GM19239 (cell line): Measurements from ENCODE around the gene NENF.
"Not testable (repeated sequence)": the region's sequence is repeated elsewhere in the genome, so short reads cannot be mapped to it uniquely, and the experiment has no call there.

Experiments used
- DNase-seq: peaks from one replicate; pipeline ENCODE4 v3.0.0; 2011; ENCODE audit warnings: low spot score; ENCODE audit not compliant: insufficient read length
- FAIRE-seq: peaks from 2 replicates; lab custom pipeline; 2011; peaks lifted over from hg19 to GRCh38; lab: Jason Lieb, UNC

NENF gene

GRCh38 chr1:212432661-212433576, at the start of gene NENF:
Gene NENF (plus strand): TSS chr1:212432920. CDS start chr1:212432944, 24 bp downstream.
- peak; percentile 96 for DNase-seq
- peak; percentile 76 for FAIRE-seq

GRCh38 chr1:212386029-212386428, 46.7 kb upstream of the NENF start:
- FAIRE-seq, result no peak
- no peak for DNase-seq

- no peak for DNase-seq
- no peak for FAIRE-seq
Measured at GRCh38 chr1:212388985-212389716, 43.6 kb upstream of the NENF start.

- not testable (repeated sequence) for DNase-seq, FAIRE-seq
Measured at GRCh38 chr1:212395678-212396437, 36.9 kb upstream of the NENF start.

- FAIRE-seq, result no peak
- no peak for DNase-seq
Measured at GRCh38 chr1:212396638-212397037, 36.1 kb upstream of the NENF start.

GRCh38 chr1:212397171-212397570, 35.5 kb upstream of the NENF start:
- no peak for FAIRE-seq

GRCh38 chr1:212401042-212401441, 31.7 kb upstream of the NENF start:
- DNase-seq (no peak), FAIRE-seq (no peak)

More at GRCh38 chr1:212397171-212397570, 35.5 kb upstream of the NENF start:
- DNase-seq, result no peak

- DNase-seq, result no peak
- FAIRE-seq, result peak; percentile 79
Measured at GRCh38 chr1:212401838-212402582, 30.7 kb upstream of the NENF start.

- FAIRE-seq (no peak), DNase-seq (no peak)
Measured at GRCh38 chr1:212402666-212403321, 29.9 kb upstream of the NENF start.

- DNase-seq (no peak), FAIRE-seq (no peak)
Measured at GRCh38 chr1:212410231-212410820, 22.4 kb upstream of the NENF start.

GRCh38 chr1:212412374-212412773, 20.3 kb upstream of the NENF start:
- DNase-seq (no peak), FAIRE-seq (no peak)

- DNase-seq (no peak), FAIRE-seq (no peak)
Measured at GRCh38 chr1:212413902-212414327, 18.8 kb upstream of the NENF start.

GRCh38 chr1:212414328-212415106, 18.2 kb upstream of the NENF start, which contains the start of gene PACC1:
Gene PACC1 (minus strand): TSS chr1:212414886. CDS start chr1:212414757, 129 bp downstream.
- FAIRE-seq, result peak; percentile 88
- DNase-seq, result peak; percentile 88

GRCh38 chr1:212415107-212415841, 17.4 kb upstream of the NENF start:
- FAIRE-seq (no peak), DNase-seq (no peak)

- no peak for FAIRE-seq
Measured at GRCh38 chr1:212421165-212421564, 11.6 kb upstream of the NENF start.

GRCh38 chr1:212423879-212424278, 8.8 kb upstream of the NENF start:
- no peak for DNase-seq
- FAIRE-seq, result no peak

More at GRCh38 chr1:212421165-212421564, 11.6 kb upstream of the NENF start:
- DNase-seq, result no peak

GRCh38 chr1:212428496-212428895, 4.2 kb upstream of the NENF start:
- FAIRE-seq, result no peak

More at GRCh38 chr1:212428496-212428895, 4.2 kb upstream of the NENF start:
- DNase-seq, result no peak
